HG02943 (cell line): Measurements from ENCODE around the gene MSL2.
"Not testable (repeated sequence)": the region's sequence is repeated elsewhere in the genome, so short reads cannot be mapped to it uniquely, and the experiment has no call there.

Experiments used
- ATAC-seq: cut with Tn5 transposase; IDR thresholded peaks from one replicate; pipeline ENCODE4 v1.9.1; 2021; ENCODE audit warnings: mild to moderate bottlenecking, low read depth, moderate library complexity; ENCODE audit not compliant: unreplicated experiment

Gene MSL2, protein sequence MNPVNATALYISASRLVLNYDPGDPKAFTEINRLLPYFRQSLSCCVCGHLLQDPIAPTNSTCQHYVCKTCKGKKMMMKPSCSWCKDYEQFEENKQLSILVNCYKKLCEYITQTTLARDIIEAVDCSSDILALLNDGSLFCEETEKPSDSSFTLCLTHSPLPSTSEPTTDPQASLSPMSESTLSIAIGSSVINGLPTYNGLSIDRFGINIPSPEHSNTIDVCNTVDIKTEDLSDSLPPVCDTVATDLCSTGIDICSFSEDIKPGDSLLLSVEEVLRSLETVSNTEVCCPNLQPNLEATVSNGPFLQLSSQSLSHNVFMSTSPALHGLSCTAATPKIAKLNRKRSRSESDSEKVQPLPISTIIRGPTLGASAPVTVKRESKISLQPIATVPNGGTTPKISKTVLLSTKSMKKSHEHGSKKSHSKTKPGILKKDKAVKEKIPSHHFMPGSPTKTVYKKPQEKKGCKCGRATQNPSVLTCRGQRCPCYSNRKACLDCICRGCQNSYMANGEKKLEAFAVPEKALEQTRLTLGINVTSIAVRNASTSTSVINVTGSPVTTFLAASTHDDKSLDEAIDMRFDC

DNA sequence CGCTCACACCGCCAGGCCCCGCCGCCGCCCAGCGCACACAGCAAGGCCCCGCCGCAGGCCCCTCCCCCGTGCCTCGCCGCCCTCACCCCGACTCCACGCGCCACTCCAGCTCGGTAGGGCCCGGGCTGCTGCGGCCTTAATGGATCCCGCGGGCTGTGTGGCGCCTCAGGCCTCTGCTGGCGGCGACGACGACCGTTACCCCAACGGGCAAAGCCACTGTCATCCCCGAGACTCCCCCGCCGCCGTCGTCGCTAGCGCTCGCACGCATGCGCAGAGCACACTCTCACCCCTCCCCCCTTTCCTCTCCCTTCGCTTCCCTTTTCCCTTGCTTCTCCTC is at the start of gene MSL2:
MSL2 (minus strand) TSS at position 272 of the 337 bp plus-strand sequence. CDS start 1,222 bp downstream, outside the sequence.
- ATAC-seq = peak; percentile 23

DNA sequence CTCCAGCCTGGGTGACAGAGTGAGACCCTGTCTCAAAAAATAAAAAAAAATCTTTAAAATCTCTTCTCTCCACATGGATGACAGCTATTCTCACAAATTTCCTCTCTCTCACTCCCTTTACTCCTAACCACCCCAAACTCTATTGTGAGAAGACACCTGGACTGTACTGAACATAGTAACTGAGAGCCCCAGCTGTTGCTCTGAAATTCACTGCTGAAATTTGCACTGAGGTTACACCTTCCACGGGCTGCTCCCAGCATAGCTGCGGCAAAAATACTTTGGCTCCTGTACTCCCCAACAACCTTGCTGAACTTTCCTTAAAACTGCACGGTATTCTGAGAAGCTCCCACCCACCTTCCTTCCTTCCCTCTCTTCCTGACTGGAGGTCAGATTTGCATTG is 49.6 kb upstream of the MSL2 start:
- no peak for ATAC-seq

DNA sequence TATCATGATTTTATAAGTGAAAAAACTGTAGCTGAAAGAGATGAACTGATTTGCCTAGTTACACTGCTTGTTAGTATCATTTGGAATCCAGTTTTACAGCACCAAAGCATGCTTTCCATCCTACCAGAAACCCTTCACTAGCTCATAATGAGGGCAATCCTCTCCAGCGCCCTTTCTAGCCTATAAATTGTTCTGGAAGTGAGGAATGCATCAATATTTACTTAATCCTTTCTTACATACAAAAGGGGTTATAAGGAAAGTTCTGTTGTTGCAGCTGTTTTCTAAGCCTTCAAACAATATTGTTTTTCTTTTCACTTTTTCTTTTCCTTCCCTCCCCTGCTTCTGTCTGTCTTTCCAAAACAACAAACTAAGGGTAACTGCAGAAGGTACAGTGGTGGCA is 43.0 kb upstream of the MSL2 start:
- ATAC-seq = no peak

DNA sequence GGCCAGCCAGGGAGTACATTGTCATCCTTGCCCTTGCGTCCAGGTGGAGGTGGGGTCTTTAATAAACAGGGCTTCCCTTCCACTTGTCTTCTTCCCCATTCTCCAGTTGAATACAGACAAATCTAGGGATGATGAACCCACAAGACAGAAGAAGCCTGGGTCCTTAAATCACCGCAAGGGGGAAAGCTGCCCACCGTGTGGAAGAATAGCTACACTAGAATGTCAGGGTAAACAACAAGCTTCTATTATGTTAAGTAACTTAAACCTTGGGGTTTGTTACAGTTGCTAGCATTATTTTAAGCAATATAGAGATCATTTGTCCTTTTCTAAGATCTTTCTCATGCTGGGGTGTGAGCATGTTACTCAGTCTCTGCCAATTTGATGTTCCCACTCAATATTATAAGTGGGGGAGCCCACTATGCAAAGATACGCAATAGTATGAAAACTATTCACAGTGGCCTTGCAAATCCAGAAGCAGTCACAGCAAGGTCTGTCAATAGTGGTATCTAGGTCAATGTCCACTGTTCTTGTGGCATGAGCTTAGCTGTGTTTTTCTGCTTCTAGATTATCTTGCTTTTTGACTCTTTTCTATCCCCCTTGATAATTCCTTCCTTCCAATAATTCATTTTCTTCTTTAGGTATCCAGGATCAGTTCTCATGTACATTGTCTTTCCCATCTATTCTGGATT is 42.0 kb upstream of the MSL2 start:
- no peak for ATAC-seq

DNA sequence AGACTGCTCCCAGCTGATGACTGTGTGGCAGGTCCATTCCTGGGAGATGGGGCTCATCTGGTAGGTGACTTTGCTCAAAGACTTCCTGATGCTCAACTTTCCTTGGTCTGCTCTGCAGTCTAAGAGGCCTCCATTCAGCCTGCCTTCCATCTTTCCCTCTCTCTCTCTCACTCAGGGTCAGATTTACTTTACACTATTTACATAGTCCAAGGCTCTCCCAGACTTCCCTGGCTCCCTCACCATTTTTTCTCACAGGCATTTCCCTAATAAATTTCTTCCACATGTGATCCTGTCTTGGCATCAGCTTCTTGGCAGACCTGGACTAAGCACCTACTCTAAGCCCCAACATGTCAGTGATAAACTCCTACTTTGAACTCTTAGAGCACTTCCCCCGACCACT is 41.0 kb upstream of the MSL2 start:
- ATAC-seq = no peak

DNA sequence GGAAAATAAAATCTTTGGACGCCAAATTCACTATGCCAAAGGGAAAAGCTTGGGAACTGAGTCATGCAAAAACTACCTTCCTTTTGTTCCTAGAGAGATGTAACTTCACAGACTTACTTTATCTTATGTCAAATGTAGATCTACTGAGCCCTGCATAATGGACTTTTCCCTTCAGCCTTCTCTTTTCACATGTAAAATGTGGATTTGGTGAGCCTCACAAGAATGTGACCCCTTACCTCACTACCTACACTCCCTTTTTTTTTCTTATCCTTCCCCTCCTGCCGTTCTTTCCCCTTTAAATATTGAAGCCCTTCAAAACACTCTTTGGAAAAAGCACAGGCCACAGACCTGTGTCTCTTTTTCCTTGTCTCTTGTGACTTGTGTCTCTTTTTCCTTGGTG is 40.0 kb upstream of the MSL2 start:
- no peak for ATAC-seq

DNA sequence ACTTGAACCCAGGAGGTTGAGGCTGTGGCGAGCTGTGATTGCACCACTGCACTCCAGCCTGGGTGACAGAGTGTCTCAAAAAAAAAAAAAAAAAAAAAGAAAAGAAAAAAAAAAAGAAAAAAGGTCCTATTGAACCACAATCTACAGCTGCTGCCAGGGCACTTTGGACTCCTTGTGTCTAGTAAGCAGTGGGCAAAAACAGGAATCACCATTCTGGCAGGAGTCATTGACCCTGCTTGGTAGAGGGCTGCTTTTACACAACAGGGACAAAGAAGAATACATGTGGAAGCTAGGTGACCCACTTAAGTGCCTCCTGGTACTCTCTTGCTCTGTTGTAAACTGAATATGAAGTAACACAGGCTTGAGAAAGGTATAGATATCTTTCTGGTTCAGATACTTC is 39.4 kb upstream of the MSL2 start:
- no peak for ATAC-seq

DNA sequence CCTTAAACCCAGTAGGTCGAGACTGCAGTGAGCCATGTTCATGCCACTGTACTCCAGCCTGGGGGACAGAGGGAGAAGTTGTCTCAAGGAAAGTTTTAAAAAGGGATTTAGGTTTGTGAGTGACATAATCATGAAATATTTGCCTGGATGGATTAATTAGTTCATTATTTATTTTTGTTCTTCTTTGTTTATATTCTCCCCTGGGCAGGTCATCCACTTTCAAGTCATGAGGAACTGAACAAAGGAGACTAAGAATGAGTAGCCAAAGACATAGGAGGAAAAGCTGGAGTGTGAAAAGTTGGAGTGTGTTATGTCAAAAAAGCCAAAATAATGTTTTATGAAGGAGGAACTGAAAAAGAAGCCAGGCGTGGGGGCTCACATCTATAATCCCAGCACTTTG is 36.3 kb upstream of the MSL2 start:
- ATAC-seq = no peak

DNA sequence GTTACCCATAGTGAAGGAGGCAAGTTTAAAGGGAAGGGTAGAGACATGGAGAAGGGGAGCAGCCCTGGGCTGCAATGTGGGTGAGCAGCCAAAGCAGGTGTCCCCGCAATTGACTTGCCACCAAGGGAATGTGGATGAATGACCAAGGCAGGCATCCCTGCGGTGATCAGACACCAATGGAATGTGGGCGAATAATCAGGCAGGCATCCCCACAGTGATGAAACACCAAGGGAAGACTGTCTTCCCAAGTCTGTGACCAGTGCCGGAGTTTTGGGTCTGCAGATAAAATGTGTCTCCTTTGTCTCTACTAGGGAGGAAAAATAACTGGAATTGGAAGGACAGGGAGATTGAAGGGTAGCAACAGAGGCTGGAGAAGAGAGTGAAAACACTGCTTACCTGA is 26.6 kb upstream of the MSL2 start:
- ATAC-seq = not testable (repeated sequence)

DNA sequence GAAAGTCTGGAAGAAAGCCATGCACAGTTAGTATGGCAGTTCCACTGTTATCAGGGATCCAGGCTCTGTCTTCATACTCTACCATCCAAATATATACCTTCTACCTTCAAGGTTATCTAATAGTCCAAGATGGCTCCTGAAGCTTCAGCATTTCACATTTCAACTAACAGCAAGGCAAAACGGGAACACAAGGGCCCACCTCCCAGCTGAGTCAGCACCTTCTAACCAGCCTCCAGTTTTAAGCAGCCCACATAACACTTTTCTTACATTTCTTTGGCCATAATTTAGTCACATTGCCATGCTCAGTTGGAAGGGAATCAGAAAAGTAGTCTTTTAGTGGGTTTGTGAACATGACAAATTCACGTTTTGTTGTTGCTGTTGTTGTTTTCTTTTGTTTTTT is 15.4 kb upstream of the MSL2 start:
- ATAC-seq = no peak

DNA sequence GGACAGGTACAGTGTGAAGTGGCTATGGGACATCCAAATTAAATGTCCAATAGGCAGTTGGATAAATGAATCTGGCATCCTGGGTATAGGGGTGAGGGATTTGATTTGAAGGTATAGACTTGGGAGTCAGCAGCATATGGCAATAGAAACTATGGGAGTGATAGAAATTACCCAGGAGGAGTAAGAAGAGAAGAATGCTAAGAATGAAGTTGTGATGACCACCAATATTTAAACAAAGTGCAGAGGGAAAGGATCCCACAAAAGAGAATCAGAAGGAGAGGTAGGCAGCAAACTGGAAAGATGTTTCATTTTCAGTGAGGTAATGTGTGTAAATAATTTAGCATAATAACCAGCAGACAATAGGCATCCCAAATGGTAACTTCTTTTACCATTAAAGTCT is 13.8 kb upstream of the MSL2 start:
- ATAC-seq = no peak

DNA sequence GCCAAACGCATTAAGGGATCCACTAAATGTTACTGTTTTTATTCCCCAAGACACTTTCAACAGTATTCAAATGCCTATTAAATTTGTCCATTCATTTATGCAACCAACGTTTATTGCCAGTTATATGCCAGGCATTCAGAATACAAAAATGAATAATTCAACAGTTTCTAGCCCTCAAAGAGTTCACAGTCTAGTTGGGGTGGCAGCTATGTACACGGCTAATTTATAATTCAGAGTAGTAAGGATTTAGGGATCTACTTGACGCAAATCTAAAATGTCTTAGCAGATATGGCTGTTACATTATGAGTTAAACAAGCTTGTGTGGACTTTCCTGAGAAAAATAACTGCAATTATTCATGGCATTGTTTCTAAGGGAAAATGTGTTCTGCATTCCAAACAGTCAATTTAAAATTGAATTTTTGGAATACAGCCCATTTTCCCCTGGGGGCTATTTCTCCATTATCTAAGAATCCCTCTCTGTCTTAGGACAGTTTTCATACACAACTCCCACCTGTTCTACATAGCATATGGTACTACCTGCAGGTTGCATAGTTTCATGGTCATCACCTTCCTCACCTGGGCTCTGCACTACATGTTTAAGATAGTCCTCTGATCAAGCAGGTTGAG is 11.5 kb upstream of the MSL2 start:
- ATAC-seq = no peak

DNA sequence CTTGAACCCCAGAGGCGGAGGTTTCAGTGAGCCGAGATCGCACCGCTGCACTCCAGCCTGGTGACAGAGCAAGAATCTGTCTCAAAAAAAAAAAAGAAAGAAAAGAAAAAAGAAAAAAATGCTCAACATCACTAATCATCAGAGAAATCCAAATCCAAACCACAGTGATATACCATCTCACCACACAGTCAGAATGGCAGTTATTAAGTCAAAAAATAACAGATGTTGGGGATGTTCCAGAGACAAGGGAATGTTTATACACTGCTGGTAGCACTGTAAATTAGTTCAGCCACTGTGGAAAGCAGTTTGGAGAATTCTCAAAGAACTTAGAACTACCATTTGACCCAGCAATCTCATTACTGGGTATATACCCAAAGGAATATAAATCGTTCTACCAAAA is 3.1 kb upstream of the MSL2 start:
- not testable (repeated sequence) for ATAC-seq

DNA sequence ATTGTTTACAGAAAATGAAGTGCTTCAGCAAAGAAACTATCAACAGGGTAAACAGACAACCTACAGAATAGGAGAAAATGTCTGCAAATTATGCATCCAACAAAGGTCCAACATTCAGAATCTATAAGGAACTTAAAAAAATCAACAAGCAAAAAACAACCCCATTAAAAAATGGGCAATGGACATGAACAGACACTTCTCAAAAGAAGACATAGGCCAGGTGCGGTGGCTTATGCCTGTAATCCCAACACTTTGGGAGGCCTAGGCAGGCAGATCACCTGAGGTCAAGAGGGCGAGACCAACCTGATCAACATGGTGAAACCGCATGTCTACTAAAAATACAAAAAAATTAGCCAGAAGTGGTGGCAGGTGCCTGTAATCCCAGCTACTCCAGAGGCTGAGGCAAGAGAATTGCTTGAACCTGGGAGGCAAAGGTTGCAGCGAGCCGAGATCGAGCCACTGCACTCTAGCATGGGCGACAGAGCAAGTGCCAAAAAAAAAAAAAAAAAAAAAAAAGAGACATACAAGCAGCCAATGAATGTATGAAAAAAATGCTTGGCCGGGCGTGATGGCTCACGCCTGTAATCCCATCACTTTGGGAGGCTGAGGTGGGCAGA is 2.4 kb upstream of the MSL2 start:
- not testable (repeated sequence) for ATAC-seq

DNA sequence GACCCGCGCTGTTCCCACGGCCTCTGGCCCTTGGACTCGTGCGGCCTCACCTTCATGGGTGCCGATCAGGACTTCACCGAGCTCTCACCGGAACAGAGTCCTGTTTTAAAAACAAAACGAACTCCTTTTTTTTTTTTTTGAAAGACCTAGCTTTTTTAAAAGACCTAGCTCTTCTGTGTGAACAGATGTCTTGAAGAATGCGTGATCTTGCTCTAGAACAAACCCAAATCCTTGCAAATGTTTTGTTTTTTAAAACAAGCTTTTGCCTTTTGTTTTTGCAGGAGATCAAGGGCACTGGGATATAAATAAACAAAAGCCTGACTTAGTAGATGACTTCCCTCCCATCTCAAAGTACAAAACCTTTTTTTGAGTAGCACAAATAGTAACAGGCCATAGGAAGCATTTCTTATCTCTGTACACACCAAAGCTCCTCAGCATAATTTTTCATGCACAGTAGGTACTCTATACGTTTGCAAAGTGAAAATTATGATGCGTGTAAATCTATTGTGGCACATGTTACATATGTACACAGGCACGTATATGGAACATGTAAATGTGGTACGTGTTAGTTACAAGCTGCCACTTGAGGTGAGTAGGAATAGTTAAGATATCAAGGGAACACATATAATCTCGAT is 1.1 kb upstream of the MSL2 start:
- no peak for ATAC-seq

DNA sequence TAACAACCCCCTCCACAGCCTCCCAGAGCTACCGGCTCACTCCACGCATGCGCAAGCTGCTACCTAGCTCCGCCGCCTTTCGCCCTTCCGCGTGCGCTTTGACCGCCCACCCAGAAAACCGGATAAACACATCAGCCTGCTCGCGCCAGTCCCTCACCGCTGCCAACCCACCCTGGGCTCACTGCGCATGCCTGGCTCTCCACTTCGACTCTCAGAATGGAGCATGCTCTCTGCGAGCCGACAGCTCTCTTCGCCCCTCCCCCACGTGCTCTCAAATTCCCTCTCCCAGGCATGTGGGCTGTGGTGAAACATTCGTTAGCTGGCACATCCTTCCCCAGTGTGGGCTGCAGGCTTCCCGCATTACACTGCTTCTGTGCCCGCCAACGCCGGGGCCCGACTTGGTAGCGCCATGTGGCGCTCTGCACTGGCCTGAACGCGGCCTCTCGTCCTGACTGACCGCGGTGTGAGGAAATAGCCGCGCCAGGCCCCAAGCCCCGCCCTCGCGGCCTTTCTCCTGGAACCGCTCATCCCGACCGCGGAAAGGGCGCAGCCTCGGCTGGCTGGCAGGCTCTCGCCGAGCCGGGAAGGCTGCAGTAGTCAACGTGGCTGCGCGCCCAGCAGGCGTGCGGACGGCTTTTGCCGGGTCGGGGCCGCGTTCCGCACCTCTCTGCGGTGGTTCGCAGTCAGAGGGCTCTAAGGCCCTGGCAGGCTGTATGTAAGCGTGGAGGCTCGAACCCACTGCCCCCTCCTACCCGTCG is 445 bp upstream of the MSL2 start:
- ATAC-seq = peak; percentile 61

DNA sequence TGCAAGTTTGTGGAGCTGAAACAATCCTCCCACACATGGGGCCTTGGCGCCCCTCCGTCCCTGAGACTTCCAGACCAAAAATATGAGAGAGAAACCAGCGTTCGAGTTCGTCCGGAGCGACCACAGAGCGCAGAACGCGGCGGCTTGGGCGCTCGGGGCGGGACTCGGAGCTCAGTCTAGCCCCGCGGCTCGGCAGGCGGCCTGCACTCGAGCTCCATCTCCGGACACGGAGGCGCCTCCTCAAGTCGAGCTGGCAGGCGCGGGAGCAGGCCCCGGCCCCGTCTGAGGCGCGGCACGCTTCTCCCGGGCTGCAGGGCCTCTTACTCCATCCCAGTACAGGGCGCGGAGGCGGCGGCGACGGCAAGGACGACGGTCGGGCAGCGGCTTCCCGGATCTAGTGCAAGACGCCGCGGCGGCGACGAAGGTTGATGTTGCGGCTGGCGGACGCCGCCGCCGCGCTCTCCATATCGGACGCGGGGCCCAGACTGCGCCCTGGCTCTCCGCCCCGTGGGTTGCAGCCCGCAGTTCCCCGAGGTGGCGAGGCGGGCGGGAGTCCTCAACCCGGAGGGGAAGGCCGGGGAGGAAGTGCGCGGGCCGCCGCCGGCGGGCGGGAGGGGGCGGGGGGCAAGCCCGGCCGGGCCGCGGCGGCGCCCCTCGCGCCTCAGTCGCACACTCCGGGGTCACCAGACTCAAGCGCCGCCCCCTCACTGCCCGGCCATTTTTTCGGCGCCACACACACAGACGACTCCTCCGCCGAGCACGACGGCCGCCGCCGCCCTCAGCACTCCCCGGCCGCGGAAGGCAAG is 674 bp downstream of the MSL2 start:
- peak; percentile 34 for ATAC-seq

DNA sequence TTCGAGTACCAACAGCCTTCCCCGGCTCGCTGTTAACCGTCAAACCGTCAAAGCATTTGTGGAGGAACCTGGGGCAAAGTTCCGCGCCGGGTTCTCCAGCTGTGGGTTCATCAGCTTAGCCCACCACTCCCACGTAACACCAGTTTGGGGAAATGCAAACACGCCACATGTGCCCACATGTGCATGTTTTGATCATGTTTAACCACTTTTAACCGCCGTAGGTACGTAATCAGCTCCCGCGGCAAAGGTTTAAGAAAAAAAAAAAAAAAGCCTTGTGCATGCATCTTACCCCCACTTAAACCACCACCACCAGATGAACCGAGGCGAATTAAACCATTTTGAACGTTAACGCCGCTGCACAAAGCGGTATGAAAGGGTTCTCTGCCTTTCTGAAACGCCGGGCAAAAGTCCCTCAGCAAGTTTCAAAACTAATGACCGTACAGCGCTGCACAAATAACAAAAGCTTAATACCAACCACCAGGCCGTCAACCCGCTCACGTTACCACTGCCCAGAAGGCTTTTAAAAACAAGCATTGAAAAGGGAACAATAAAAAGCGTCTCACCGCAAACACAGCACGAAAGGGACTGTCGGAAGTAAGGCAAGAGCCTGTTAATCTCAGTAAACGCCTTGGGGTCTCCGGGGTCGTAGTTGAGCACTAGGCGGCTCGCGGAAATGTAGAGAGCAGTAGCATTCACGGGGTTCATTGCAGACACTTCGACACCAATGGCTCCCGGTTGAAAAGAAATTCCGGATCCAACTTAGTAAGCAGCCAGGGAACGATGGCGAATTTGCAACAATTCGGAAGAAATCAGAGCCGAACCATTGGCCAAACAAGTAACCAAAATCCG is 1.5 kb downstream of the MSL2 start:
- no peak for ATAC-seq
